ENCODE results near the gene DKK3. TPM values are rescaled to one million over a fixed set of nuclear protein-coding genes. Genes with fewer than 3 reads are reported as not detected.
A peak's percentile ranks its signal among the peaks of the same experiment; 100 is the strongest.

Gene DKK3
- total and polyA plus RNA-seq, 2 of the 13 experiments (the other 11 are each of a cell fraction or from before 2014, with no cell fraction given), result 0.09 to 0.67 TPM

GRCh38 chr11:11985954-11986949 lies 22.2 kb downstream of the DKK3 start:
- no TSS peak for BruUV-seq (replicated peaks)
- no peak for DNase-seq (ENCODE audit: low spot score)
- no peaks in the 10 kb centered on the region for H3K79me2 ChIP-seq (ENCODE audit: insufficient read depth, low read length)
- in situ Hi-C loops (cut with HindIII; ENCODE audit: extremely low pct_ligation_motif_present, low pct_unique_long_range_greater_than_20kb) (no loop called here), intact Hi-C loops (cut with micrococcal nuclease; ENCODE audit: unreplicated experiment) (no loop called here)
- no peaks in the 10 kb centered on the region for H4K20me1 ChIP-seq (ENCODE audit: insufficient read depth, low read length)
- ChIA-PET POLR2A (no interaction called here), CTCF (ENCODE audit: low intra/inter-chr PET ratio, low total read pairs) (no interaction called here)
- H3K36me3 ChIP-seq (replicated peaks in 1 of 2; ENCODE audit: control insufficient read depth in 1 of 2, insufficient read depth in 2 of 2, low read length in 2 of 2), result no peaks in the 10 kb centered on the region
- H3K4me1 ChIP-seq (ENCODE audit: insufficient read depth, low read length), result peaks cover 9% of the 10 kb centered on the region
- H3K27ac ChIP-seq (ENCODE audit: extremely low read length, insufficient read depth, low read length), result no peak overlapping the region
- WGBS (ENCODE audit: low lambda C conversion rate), result 44% methylated on average over 9 of the region's 9 CpGs
- no peak for FAIRE-seq
- H3K4me3 ChIP-seq (replicated peaks in 1 of 3; ENCODE audit: insufficient read depth in 1 of 3, low read depth in 2 of 3, low read length in 3 of 3), result no peak overlapping the region
- H2AFZ ChIP-seq (ENCODE audit: low read length), result no peak overlapping the region
- H3K9me3 ChIP-seq (ENCODE audit: low read length), result no peaks in the 10 kb centered on the region
- H3K4me2 ChIP-seq (ENCODE audit: low read depth, low read length), result no peak overlapping the region
- TF ChIP-seq GATA4 (IDR thresholded peaks at IDR 0.05; ENCODE audit: borderline replicate concordance, low read depth), result no peak
- TF ChIP-seq NFE2L2 (IDR thresholded peaks at IDR 0.05; ENCODE audit: low read length), result peak; percentile 65
- no peak for TF ChIP-seq CREBL2 (CRISPR knock-in tag; IDR thresholded peaks at IDR 0.05; ENCODE audit: borderline replicate concordance)
- H3K9ac ChIP-seq (ENCODE audit: insufficient read depth, low read depth, low read length), result no peak overlapping the region
- H3K27me3 ChIP-seq (ENCODE audit: control insufficient read depth in 1 of 2, insufficient read depth in 2 of 2, low read length in 2 of 2), result peaks cover 0 to under 1% of the 10 kb centered on the region in 2 experiments; a peak in 2 of 5 replicates
- no peak for ATAC-seq

GRCh38 chr11:11985016-11985715 lies 23.3 kb downstream of the DKK3 start:
- no peak overlapping the region for H3K9ac ChIP-seq (ENCODE audit: insufficient read depth, low read depth, low read length)
- in situ Hi-C loops (cut with HindIII; ENCODE audit: extremely low pct_ligation_motif_present, low pct_unique_long_range_greater_than_20kb) (no loop called here), intact Hi-C loops (cut with micrococcal nuclease; ENCODE audit: unreplicated experiment) (no loop called here)
- ChIA-PET CTCF (ENCODE audit: low intra/inter-chr PET ratio, low total read pairs) (no interaction called here), POLR2A (no interaction called here)
- H2AFZ ChIP-seq (ENCODE audit: low read length), result no peak overlapping the region
- TF ChIP-seq ZNF629 (CRISPR knock-in tag; conservative IDR thresholded peaks at IDR 0.05), result peak; percentile 35
- TF ChIP-seq TEAD2 (CRISPR knock-in tag; IDR thresholded peaks at IDR 0.05), result no peak
- no peak for TF ChIP-seq THYN1 (CRISPR knock-in tag; IDR thresholded peaks at IDR 0.05; ENCODE audit: borderline replicate concordance, low read depth)
- H3K27me3 ChIP-seq (ENCODE audit: control insufficient read depth in 1 of 2, insufficient read depth in 2 of 2, low read length in 2 of 2), result peaks cover 1 to 11% of the 10 kb centered on the region in 2 experiments; a peak in 3 of 5 replicates
- H3K36me3 ChIP-seq (replicated peaks in 1 of 2; ENCODE audit: control insufficient read depth in 1 of 2, insufficient read depth in 2 of 2, low read length in 2 of 2), result no peaks in the 10 kb centered on the region
- no peaks in the 10 kb centered on the region for H3K79me2 ChIP-seq (ENCODE audit: insufficient read depth, low read length)
- ATAC-seq, result no peak
- no peak overlapping the region for H3K4me2 ChIP-seq (ENCODE audit: low read depth, low read length)
- no peak overlapping the region for H3K4me3 ChIP-seq (replicated peaks in 1 of 3; ENCODE audit: insufficient read depth in 1 of 3, low read depth in 2 of 3, low read length in 3 of 3)
- DNase-seq (ENCODE audit: low spot score), result no peak
- no peaks in the 10 kb centered on the region for H3K9me3 ChIP-seq (ENCODE audit: low read length)
- no peak for FAIRE-seq
- no peak overlapping the region for H3K27ac ChIP-seq (ENCODE audit: extremely low read length, insufficient read depth, low read length)
- H3K4me1 ChIP-seq (ENCODE audit: insufficient read depth, low read length), result peaks cover 5% of the 10 kb centered on the region; the same call in 1 of the 2 replicates
- H4K20me1 ChIP-seq (ENCODE audit: insufficient read depth, low read length), result no peaks in the 10 kb centered on the region
- WGBS (ENCODE audit: low lambda C conversion rate), result 71% methylated on average over 6 of the region's 8 CpGs
- BruUV-seq (replicated peaks), result no TSS peak

Measured in HepG2 (cell line).